Activated T-cell treated with anti-CD3 and anti-CD28 coated beads, Interleukin-2, amount 50 U/mL, for 72 hours (primary cell): ENCODE measurements around the gene FBXL7. TPM values are rescaled to one million over a fixed set of nuclear protein-coding genes. Genes with fewer than 3 reads are reported as not detected.
A peak's percentile ranks its signal among the peaks of the same experiment; 100 is the strongest.

Experiments used
- ATAC-seq, 2 donors: fragments of 150-1000 bp; cut with Tn5 transposase; replicated peaks in 1 of 2; 2 replicates each; pipeline ENCODE4 v1.10.0; 2021; ENCODE audit warnings: moderate library complexity in 2 of 2, mild to moderate bottlenecking in 1 of 2
- DNase-seq, 2 donors: peaks; one replicate each; pipeline ENCODE4 v3.0.0; 2021 to 2022; ENCODE audit warnings: mixed read lengths in 1 of 2
- H3K27ac Mint-ChIP-seq: one replicate; pipeline ENCODE4 v1.8.0; 2022; ENCODE audit warnings: mild to moderate bottlenecking, moderate library complexity, mixed read lengths
- H3K27me3 Mint-ChIP-seq: one replicate; pipeline ENCODE4 v1.8.0; 2022; ENCODE audit warnings: low read depth, mixed read lengths
- H3K36me3 Mint-ChIP-seq, 2 donors: one replicate each; pipeline ENCODE4 v1.8.0; 2022; ENCODE audit warnings: mixed read lengths in 2 of 2, mild to moderate bottlenecking in 1 of 2; ENCODE audit not compliant: insufficient read depth in 2 of 2
- H3K4me1 Mint-ChIP-seq: one replicate; pipeline ENCODE4 v1.8.0; 2022; ENCODE audit warnings: low read depth, mixed read lengths
- H3K4me3 Mint-ChIP-seq, 2 donors: one replicate each; pipeline ENCODE4 v1.8.0; 2022; ENCODE audit warnings: mild to moderate bottlenecking in 2 of 2, mixed read lengths in 2 of 2, moderate library complexity in 2 of 2
- H3K9me3 Mint-ChIP-seq, 2 donors: one replicate each; pipeline ENCODE4 v1.8.0; 2022; ENCODE audit warnings: mixed read lengths in 2 of 2
- total RNA-seq, 2 donors: library from RNA; stranded (reverse); gene quantifications; one replicate each; pipeline ENCODE4 v1.2.3, GENCODE V29; 2022

Gene FBXL7
- total RNA-seq, 2 donors from 2014 or later = not detected

- Mint-ChIP-seq H3K27ac (no peak overlapping the region), H3K9me3 (peaks cover 0 to 1% of the 10 kb centered on the region in 2 donors)
- no peak for DNase-seq
Observed at GRCh38 chr5:15577831-15578230, 77.9 kb downstream of the FBXL7 start.

GRCh38 chr5:15579193-15579990 lies 79.4 kb downstream of the FBXL7 start:
- Mint-ChIP-seq H3K27me3 (no peaks in the 10 kb centered on the region), H3K27ac (no peak overlapping the region), H3K9me3 (peaks cover 2 to 4% of the 10 kb centered on the region in 2 donors), H3K4me1 (no peaks in the 10 kb centered on the region), H3K4me3 (no peak overlapping the region), H3K36me3 (peaks cover 0 to 1% of the 10 kb centered on the region in 2 donors)
- no peak for DNase-seq
- no peak for ATAC-seq

More at GRCh38 chr5:15577831-15578230, 77.9 kb downstream of the FBXL7 start:
- ATAC-seq = no peak
- H3K4me1 Mint-ChIP-seq = no peaks in the 10 kb centered on the region
- no peaks in the 10 kb centered on the region for H3K36me3 Mint-ChIP-seq
- no peaks in the 10 kb centered on the region for H3K27me3 Mint-ChIP-seq
- no peak overlapping the region for H3K4me3 Mint-ChIP-seq

GRCh38 chr5:15584528-15584927 lies 84.5 kb downstream of the FBXL7 start:
- ATAC-seq (no peak), DNase-seq (no peak)
- Mint-ChIP-seq H3K4me3 (no peak overlapping the region), H3K9me3 (peaks cover 6 to 8% of the 10 kb centered on the region in 2 donors), H3K4me1 (no peaks in the 10 kb centered on the region), H3K36me3 (peaks cover 0 to 1% of the 10 kb centered on the region in 2 donors), H3K27ac (no peak overlapping the region), H3K27me3 (no peaks in the 10 kb centered on the region)

- H3K36me3 Mint-ChIP-seq = peaks cover 0 to 1% of the 10 kb centered on the region in 2 donors
- no peak overlapping the region for H3K4me3 Mint-ChIP-seq
- peaks cover 6 to 8% of the 10 kb centered on the region in 2 donors for H3K9me3 Mint-ChIP-seq
Observed at GRCh38 chr5:15585128-15585527, 85.1 kb downstream of the FBXL7 start.

GRCh38 chr5:15585841-15586591 lies 86.0 kb downstream of the FBXL7 start:
- Mint-ChIP-seq H3K4me1 (no peaks in the 10 kb centered on the region), H3K36me3 (peaks cover 0 to 1% of the 10 kb centered on the region in 2 donors), H3K9me3 (peaks cover 6 to 8% of the 10 kb centered on the region in 2 donors), H3K4me3 (no peak overlapping the region), H3K27ac (no peak overlapping the region), H3K27me3 (no peaks in the 10 kb centered on the region)
- ATAC-seq (no peak), DNase-seq (no peak)

More at GRCh38 chr5:15585128-15585527, 85.1 kb downstream of the FBXL7 start:
- ATAC-seq (no peak), DNase-seq (no peak)
- H3K27me3 Mint-ChIP-seq = no peaks in the 10 kb centered on the region
- H3K4me1 Mint-ChIP-seq = no peaks in the 10 kb centered on the region
- no peak overlapping the region for H3K27ac Mint-ChIP-seq

GRCh38 chr5:15587916-15588315 lies 87.9 kb downstream of the FBXL7 start:
- Mint-ChIP-seq H3K36me3 (peaks cover 0 to 1% of the 10 kb centered on the region in 2 donors), H3K4me1 (no peaks in the 10 kb centered on the region), H3K4me3 (no peak overlapping the region), H3K27ac (no peak overlapping the region), H3K27me3 (no peaks in the 10 kb centered on the region), H3K9me3 (peaks cover 6 to 8% of the 10 kb centered on the region in 2 donors)
- no peak for ATAC-seq
- no peak for DNase-seq

GRCh38 chr5:15592728-15593127 lies 92.7 kb downstream of the FBXL7 start:
- no peak overlapping the region for H3K27ac Mint-ChIP-seq

GRCh38 chr5:15594977-15595568 lies 95.1 kb downstream of the FBXL7 start:
- H3K36me3 Mint-ChIP-seq = no peaks in the 10 kb centered on the region
- H3K9me3 Mint-ChIP-seq = peaks cover 0 to 8% of the 10 kb centered on the region in 2 donors
- H3K27me3 Mint-ChIP-seq = no peaks in the 10 kb centered on the region
- H3K27ac Mint-ChIP-seq = no peak overlapping the region
- no peak overlapping the region for H3K4me3 Mint-ChIP-seq
- ATAC-seq (no peak), DNase-seq (no peak)
- no peaks in the 10 kb centered on the region for H3K4me1 Mint-ChIP-seq

More at GRCh38 chr5:15592728-15593127, 92.7 kb downstream of the FBXL7 start:
- H3K9me3 Mint-ChIP-seq = peaks cover 0 to 6% of the 10 kb centered on the region in 2 donors
- H3K4me1 Mint-ChIP-seq = no peaks in the 10 kb centered on the region
- DNase-seq (no peak), ATAC-seq (no peak)
- H3K4me3 Mint-ChIP-seq = no peak overlapping the region
- no peaks in the 10 kb centered on the region for H3K27me3 Mint-ChIP-seq
- H3K36me3 Mint-ChIP-seq = no peaks in the 10 kb centered on the region

- H3K27me3 Mint-ChIP-seq = no peaks in the 10 kb centered on the region
- H3K4me3 Mint-ChIP-seq = no peak overlapping the region
- DNase-seq (no peak), ATAC-seq (no peak)
- H3K4me1 Mint-ChIP-seq = no peaks in the 10 kb centered on the region
- H3K27ac Mint-ChIP-seq = no peak overlapping the region
- H3K9me3 Mint-ChIP-seq = peaks cover 0 to 8% of the 10 kb centered on the region in 2 donors
- H3K36me3 Mint-ChIP-seq = no peaks in the 10 kb centered on the region
Observed at GRCh38 chr5:15595929-15596328, 95.9 kb downstream of the FBXL7 start.

GRCh38 chr5:15596936-15597335 lies 97.0 kb downstream of the FBXL7 start:
- DNase-seq (no peak), ATAC-seq (no peak)
- no peaks in the 10 kb centered on the region for H3K27me3 Mint-ChIP-seq
- no peaks in the 10 kb centered on the region for H3K36me3 Mint-ChIP-seq
- H3K4me1 Mint-ChIP-seq = no peaks in the 10 kb centered on the region
- H3K4me3 Mint-ChIP-seq = no peak overlapping the region
- no peak overlapping the region for H3K27ac Mint-ChIP-seq
- H3K9me3 Mint-ChIP-seq = peaks cover 0 to 8% of the 10 kb centered on the region in 2 donors

- Mint-ChIP-seq H3K27ac (no peak overlapping the region), H3K4me1 (no peaks in the 10 kb centered on the region), H3K27me3 (no peaks in the 10 kb centered on the region), H3K4me3 (no peak overlapping the region), H3K36me3 (no peaks in the 10 kb centered on the region), H3K9me3 (peaks cover 0 to 8% of the 10 kb centered on the region in 2 donors)
- DNase-seq (no peak), ATAC-seq (no peak)
Observed at GRCh38 chr5:15597804-15598203, 97.8 kb downstream of the FBXL7 start.

GRCh38 chr5:15598294-15598902 lies 98.4 kb downstream of the FBXL7 start:
- Mint-ChIP-seq H3K36me3 (no peaks in the 10 kb centered on the region), H3K4me3 (no peak overlapping the region), H3K9me3 (peaks cover 0 to 8% of the 10 kb centered on the region in 2 donors), H3K27ac (no peak overlapping the region), H3K27me3 (no peaks in the 10 kb centered on the region), H3K4me1 (no peaks in the 10 kb centered on the region)
- ATAC-seq = no peak
- DNase-seq = peak; percentile 1 to 2

- Mint-ChIP-seq H3K4me1 (no peaks in the 10 kb centered on the region), H3K9me3 (peaks cover 0 to 6% of the 10 kb centered on the region in 2 donors)
Observed at GRCh38 chr5:15600035-15600434, 100.1 kb downstream of the FBXL7 start.

More at GRCh38 chr5:15600035-15600434, 100.1 kb downstream of the FBXL7 start:
- ATAC-seq (no peak), DNase-seq (no peak)
- Mint-ChIP-seq H3K4me3 (no peak overlapping the region), H3K27ac (no peak overlapping the region), H3K36me3 (no peaks in the 10 kb centered on the region), H3K27me3 (no peaks in the 10 kb centered on the region)
